Activated CD4-positive, alpha-beta T cell treated with anti-CD3 and anti-CD28 coated beads for 36 hours (primary cell): Measurements from ENCODE around the gene NPBWR2. TPM values are rescaled to one million over a fixed set of nuclear protein-coding genes. Genes with fewer than 3 reads are reported as not detected.
"Not testable (repeated sequence)": the region's sequence is repeated elsewhere in the genome, so short reads cannot be mapped to it uniquely, and the experiment has no call there.

Source experiments
- ATAC-seq: fragments of 200-7000 bp; cut with Tn5 transposase; one replicate; pipeline ENCODE4 v1.10.0; 2021; ENCODE audit warnings: mild to moderate bottlenecking, moderate library complexity
- CTCF ChIA-PET: fragments of 350-600 bp; sonication (Branson Sonifier 250); formaldehyde crosslinking; loops from one replicate; lab custom pipeline; 2021; ENCODE audit warnings: antibody characterized with exemption; lab: Charles Lee
- POLR2A ChIA-PET: fragments of 350-600 bp; sonication (Branson Sonifier 250); formaldehyde crosslinking; loops from one replicate; lab custom pipeline; 2021; ENCODE audit warnings: antibody characterized with exemption, inconsistent platforms; lab: Charles Lee
- DNase-seq: peaks from one replicate; pipeline ENCODE4 v3.0.0-alpha.2; 2020
- H3K27ac Mint-ChIP-seq: one replicate; pipeline ENCODE4 v1.8.0; 2021; ENCODE audit warnings: mixed read lengths
- H3K27me3 Mint-ChIP-seq: one replicate; pipeline ENCODE4 v1.8.0; 2021; ENCODE audit warnings: mixed read lengths
- H3K36me3 Mint-ChIP-seq: one replicate; pipeline ENCODE4 v1.8.0; 2021; ENCODE audit warnings: low read depth, mixed read lengths
- H3K4me1 Mint-ChIP-seq: one replicate; pipeline ENCODE4 v1.8.0; 2021; ENCODE audit warnings: mixed read lengths
- H3K4me3 Mint-ChIP-seq: one replicate; pipeline ENCODE4 v1.8.0; 2021; ENCODE audit warnings: mild to moderate bottlenecking, moderate library complexity, mixed read lengths
- H3K9me3 Mint-ChIP-seq: one replicate; pipeline ENCODE4 v1.8.0; 2021; ENCODE audit warnings: low read depth, mixed read lengths
- intact Hi-C, 2 experiments: fragments of 100-400 bp; cut with DNase I in 1 of 2; cut with micrococcal nuclease in 1 of 2; formaldehyde crosslinking; loops; one replicate each; pipeline versions ENCODE4 v1.14.2 to v1.15.1; 2022 to 2024; cut with DNase I, micrococcal nuclease
- total RNA-seq, 2 experiments: library from RNA; stranded (reverse); gene quantifications; one replicate each; pipeline ENCODE4 v1.2.3, GENCODE V29; 2021

Gene NPBWR2
- total RNA-seq, 2 experiments from 2014 or later = not detected

- intact Hi-C loops = no loop called here
- ATAC-seq = no peak
- Mint-ChIP-seq H3K27me3 (peaks cover 9% of the 10 kb centered on the region), H3K4me3 (no peak overlapping the region), H3K4me1 (no peaks in the 10 kb centered on the region), H3K36me3 (no peaks in the 10 kb centered on the region), H3K9me3 (peaks cover 11% of the 10 kb centered on the region), H3K27ac (no peak overlapping the region)
- no peak for DNase-seq
- CTCF ChIA-PET = interaction anchor here (1.5 kb wide), 1 partner anchor 38 kb away, joined by 3 read pairs; no protein-coding TSS in a partner anchor
- POLR2A ChIA-PET = no interaction called here
Observed at GRCh38 chr20:64140061-64140931, 32.9 kb upstream of the NPBWR2 start.

- no peaks in the 10 kb centered on the region for H3K36me3 Mint-ChIP-seq
- no peak overlapping the region for H3K27ac Mint-ChIP-seq
- no peak for DNase-seq
- no peak for ATAC-seq
- peaks cover 5% of the 10 kb centered on the region for H3K9me3 Mint-ChIP-seq
- H3K27me3 Mint-ChIP-seq = peaks cover 9% of the 10 kb centered on the region
- ChIA-PET CTCF (interaction anchor here (1.5 kb wide), 1 partner anchor 37 kb away, joined by 3 read pairs; no protein-coding TSS in a partner anchor), POLR2A (no interaction called here)
- intact Hi-C loops = no loop called here
- H3K4me3 Mint-ChIP-seq = no peak overlapping the region
- H3K4me1 Mint-ChIP-seq = no peaks in the 10 kb centered on the region
Observed at GRCh38 chr20:64139199-64140060, 32.1 kb upstream of the NPBWR2 start.

- no peak for ATAC-seq
- no peak for DNase-seq
- CTCF ChIA-PET = interaction anchor here (0.6 to 1.4 kb wide), 2 partner anchors 36 to 1136 kb away, joined by 3 to 4 read pairs; no protein-coding TSS in a partner anchor
- intact Hi-C loops = no loop called here
- H3K27ac Mint-ChIP-seq = no peak overlapping the region
- H3K27me3 Mint-ChIP-seq = peaks cover 9% of the 10 kb centered on the region
- no peak overlapping the region for H3K4me3 Mint-ChIP-seq
- H3K9me3 Mint-ChIP-seq = no peaks in the 10 kb centered on the region
- no peaks in the 10 kb centered on the region for H3K36me3 Mint-ChIP-seq
- no peaks in the 10 kb centered on the region for H3K4me1 Mint-ChIP-seq
- POLR2A ChIA-PET = no interaction called here
Observed at GRCh38 chr20:64138276-64138815, 31.0 kb upstream of the NPBWR2 start.

- Mint-ChIP-seq H3K9me3 (no peaks in the 10 kb centered on the region), H3K36me3 (no peaks in the 10 kb centered on the region), H3K27ac (no peak overlapping the region), H3K27me3 (peaks cover 9% of the 10 kb centered on the region), H3K4me3 (no peak overlapping the region), H3K4me1 (no peaks in the 10 kb centered on the region)
- ATAC-seq (no peak), DNase-seq (no peak)
- POLR2A ChIA-PET = no interaction called here
- CTCF ChIA-PET = interaction anchor here (0.6 to 1.4 kb wide), 2 partner anchors 35 to 1135 kb away, joined by 3 to 4 read pairs; no protein-coding TSS in a partner anchor
- intact Hi-C loops = no loop called here
Observed at GRCh38 chr20:64137598-64138031, 30.2 kb upstream of the NPBWR2 start.

GRCh38 chr20:64136004-64136710, 28.8 kb upstream of the NPBWR2 start:
- no peak overlapping the region for H3K4me3 Mint-ChIP-seq
- DNase-seq = no peak
- no peak for ATAC-seq
- no peaks in the 10 kb centered on the region for H3K9me3 Mint-ChIP-seq
- no peak overlapping the region for H3K27ac Mint-ChIP-seq
- CTCF ChIA-PET = no interaction called here
- POLR2A ChIA-PET = no interaction called here
- peaks cover 6% of the 10 kb centered on the region for H3K27me3 Mint-ChIP-seq
- no peaks in the 10 kb centered on the region for H3K4me1 Mint-ChIP-seq
- intact Hi-C loops = no loop called here
- no peaks in the 10 kb centered on the region for H3K36me3 Mint-ChIP-seq

- H3K27me3 Mint-ChIP-seq, H3K4me1 Mint-ChIP-seq, DNase-seq, H3K9me3 Mint-ChIP-seq, H3K27ac Mint-ChIP-seq, H3K36me3 Mint-ChIP-seq, POLR2A ChIA-PET, CTCF ChIA-PET, H3K4me3 Mint-ChIP-seq, ATAC-seq, intact Hi-C loops: not testable (repeated sequence)
Observed at GRCh38 chr20:64134744-64135143, 27.4 kb upstream of the NPBWR2 start.

DNA sequence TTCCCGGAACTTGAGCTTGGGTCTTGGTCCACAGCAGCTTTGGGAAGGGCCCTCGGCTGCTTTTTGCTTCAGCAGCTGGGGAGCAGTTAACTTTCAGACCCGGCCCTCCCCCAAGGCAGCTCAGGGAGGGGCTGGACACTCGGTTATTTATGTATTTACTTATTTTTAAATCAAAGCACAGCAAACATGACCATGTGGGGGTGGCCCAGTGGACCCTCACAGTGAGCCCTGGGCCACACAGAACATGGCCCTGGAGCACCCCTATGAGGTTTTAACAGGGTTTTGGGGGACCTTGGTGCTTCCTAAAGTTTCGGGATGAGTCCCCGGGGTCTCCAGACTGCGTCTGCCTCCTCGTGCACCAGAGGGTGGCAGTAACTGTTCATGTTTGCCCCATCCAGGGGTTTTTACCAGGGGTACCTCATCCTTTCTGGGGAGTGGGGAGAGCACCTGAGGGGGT, 26.6 kb upstream of the NPBWR2 start:
- Mint-ChIP-seq H3K27me3 (peaks cover 11% of the 10 kb centered on the region), H3K4me1 (no peaks in the 10 kb centered on the region), H3K4me3 (no peak overlapping the region), H3K27ac (no peak overlapping the region), H3K9me3 (no peaks in the 10 kb centered on the region), H3K36me3 (no peaks in the 10 kb centered on the region)
- intact Hi-C loops = no loop called here
- ChIA-PET POLR2A (no interaction called here), CTCF (no interaction called here)
- no peak for ATAC-seq
- no peak for DNase-seq

GRCh38 chr20:64131406-64131805, 24.0 kb upstream of the NPBWR2 start:
- Mint-ChIP-seq H3K4me3 (no peak overlapping the region), H3K4me1 (no peaks in the 10 kb centered on the region), H3K36me3 (no peaks in the 10 kb centered on the region), H3K27me3 (peaks cover 15% of the 10 kb centered on the region), H3K9me3 (no peaks in the 10 kb centered on the region), H3K27ac (no peak overlapping the region)
- ATAC-seq = peak; percentile 75
- CTCF ChIA-PET = no interaction called here
- intact Hi-C loops = no loop called here
- peak; percentile 31 for DNase-seq
- POLR2A ChIA-PET = no interaction called here

DNA sequence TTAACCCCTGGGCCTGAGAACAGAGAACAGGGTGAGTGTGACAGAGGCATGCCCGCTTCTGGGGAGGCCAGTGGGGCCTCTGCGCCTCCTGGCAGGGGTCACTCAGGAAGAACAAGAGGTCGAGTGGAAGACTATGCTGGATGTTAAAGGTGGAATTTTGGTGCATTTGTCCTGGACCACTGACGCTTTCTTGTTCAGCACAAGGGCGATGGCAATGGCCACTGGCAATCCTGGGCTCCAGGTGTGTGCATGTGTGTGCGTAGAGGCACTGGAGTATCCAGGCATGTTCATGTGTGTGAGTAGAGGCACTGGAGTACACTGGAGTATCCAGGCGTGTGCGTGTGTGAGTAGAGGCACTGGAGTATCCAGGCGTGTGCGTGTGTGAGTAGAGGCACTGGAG, 23.5 kb upstream of the NPBWR2 start:
- H3K4me1 Mint-ChIP-seq = no peaks in the 10 kb centered on the region
- CTCF ChIA-PET = no interaction called here
- H3K36me3 Mint-ChIP-seq = no peaks in the 10 kb centered on the region
- no peak overlapping the region for H3K27ac Mint-ChIP-seq
- POLR2A ChIA-PET = no interaction called here
- H3K27me3 Mint-ChIP-seq = peaks cover 14% of the 10 kb centered on the region
- DNase-seq (no peak), ATAC-seq (no peak)
- H3K9me3 Mint-ChIP-seq = no peaks in the 10 kb centered on the region
- no peak overlapping the region for H3K4me3 Mint-ChIP-seq
- intact Hi-C loops = no loop called here

GRCh38 chr20:64130271-64130670, 22.9 kb upstream of the NPBWR2 start:
- Mint-ChIP-seq H3K4me1 (no peaks in the 10 kb centered on the region), H3K36me3 (no peaks in the 10 kb centered on the region), H3K4me3 (no peak overlapping the region), H3K9me3 (no peaks in the 10 kb centered on the region), H3K27me3 (peaks cover 9% of the 10 kb centered on the region), H3K27ac (no peak overlapping the region)
- ChIA-PET POLR2A (no interaction called here), CTCF (no interaction called here)
- DNase-seq (no peak), ATAC-seq (no peak)
- intact Hi-C loops = no loop called here
